Ishikawa (cell line): Measurements from ENCODE around the gene ATG5.

Source experiments
- CEBPB ChIP-seq: IDR thresholded peaks from 2 replicates; pipeline ENCODE4 v1.6.1; 2012
- CREB1 ChIP-seq: IDR thresholded peaks from 2 replicates; pipeline ENCODE4 v1.6.1; 2012; ENCODE audit warnings: low read depth
- EGR1 ChIP-seq: IDR thresholded peaks from 2 replicates; pipeline ENCODE4 v1.6.1; 2012
- EP300 ChIP-seq: IDR thresholded peaks from 2 replicates; pipeline ENCODE4 v1.6.1; 2012; ENCODE audit warnings: borderline replicate concordance
- FOXM1 ChIP-seq: IDR thresholded peaks from 2 replicates; pipeline ENCODE4 v1.6.1; 2012; ENCODE audit warnings: low read depth, borderline replicate concordance
- NFIC ChIP-seq: IDR thresholded peaks from 2 replicates; pipeline ENCODE4 v1.6.1; 2012
- RAD21 ChIP-seq: IDR thresholded peaks from 2 replicates; pipeline ENCODE4 v1.6.1; 2012; ENCODE audit warnings: low read depth
- TAF1 ChIP-seq: IDR thresholded peaks from 2 replicates; pipeline ENCODE4 v1.6.1; 2012; ENCODE audit warnings: low read depth, mild to moderate bottlenecking
- TCF12 ChIP-seq: IDR thresholded peaks from 2 replicates; pipeline ENCODE4 v1.6.1; 2012; ENCODE audit warnings: low read depth
- TEAD4 ChIP-seq: IDR thresholded peaks from 2 replicates; pipeline ENCODE4 v1.6.1; 2012
- YY1 ChIP-seq: IDR thresholded peaks from 2 replicates; pipeline ENCODE4 v1.6.1; 2012; ENCODE audit warnings: low read depth
- ZBTB7A ChIP-seq: IDR thresholded peaks from 2 replicates; pipeline ENCODE4 v1.6.1; 2012; ENCODE audit warnings: low read depth
- TF ChIP-seq, protein P1 (sequence below): IDR thresholded peaks from 2 replicates; pipeline ENCODE4 v1.6.1; 2012
- TF ChIP-seq, protein P2 (sequence below): IDR thresholded peaks from 2 replicates; pipeline ENCODE4 v1.6.1; 2012; ENCODE audit warnings: low read depth, mild to moderate bottlenecking
- TF ChIP-seq, protein P3 (sequence below): IDR thresholded peaks from 2 replicates; pipeline ENCODE4 v1.6.1; 2012

ATG5 gene

DNA sequence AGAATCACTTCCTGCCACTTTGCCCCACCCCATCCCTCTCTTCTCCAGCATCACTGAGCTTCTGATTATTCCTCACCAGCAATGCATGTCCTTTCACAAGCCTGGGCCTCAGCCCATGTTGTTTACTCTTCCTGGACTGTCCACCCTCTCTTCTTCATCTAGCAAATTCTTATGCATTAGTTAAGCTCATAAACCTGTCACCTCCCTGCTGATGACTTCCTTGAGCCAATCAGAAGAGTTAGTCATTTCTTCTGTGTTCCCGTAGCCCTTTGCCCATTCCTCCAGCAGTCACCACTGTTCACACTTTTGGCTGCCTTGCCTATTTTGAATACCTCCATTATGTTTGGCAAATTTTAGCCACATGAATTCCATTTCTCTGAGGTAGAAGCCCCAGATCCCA, 30.8 kb upstream of the ATG5 start:
- TF ChIP-seq ZBTB7A (no peak), YY1 (no peak), TCF12 (no peak), EP300 (no peak), RAD21 (no peak), NFIC (no peak), EGR1 (no peak), TEAD4 (no peak), FOXM1 (no peak), CREB1 (no peak), TAF1 (no peak), CEBPB (no peak)
- TF ChIP-seq, protein P1, sequence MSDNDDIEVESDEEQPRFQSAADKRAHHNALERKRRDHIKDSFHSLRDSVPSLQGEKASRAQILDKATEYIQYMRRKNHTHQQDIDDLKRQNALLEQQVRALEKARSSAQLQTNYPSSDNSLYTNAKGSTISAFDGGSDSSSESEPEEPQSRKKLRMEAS: no peak
- TF ChIP-seq, protein P2, sequence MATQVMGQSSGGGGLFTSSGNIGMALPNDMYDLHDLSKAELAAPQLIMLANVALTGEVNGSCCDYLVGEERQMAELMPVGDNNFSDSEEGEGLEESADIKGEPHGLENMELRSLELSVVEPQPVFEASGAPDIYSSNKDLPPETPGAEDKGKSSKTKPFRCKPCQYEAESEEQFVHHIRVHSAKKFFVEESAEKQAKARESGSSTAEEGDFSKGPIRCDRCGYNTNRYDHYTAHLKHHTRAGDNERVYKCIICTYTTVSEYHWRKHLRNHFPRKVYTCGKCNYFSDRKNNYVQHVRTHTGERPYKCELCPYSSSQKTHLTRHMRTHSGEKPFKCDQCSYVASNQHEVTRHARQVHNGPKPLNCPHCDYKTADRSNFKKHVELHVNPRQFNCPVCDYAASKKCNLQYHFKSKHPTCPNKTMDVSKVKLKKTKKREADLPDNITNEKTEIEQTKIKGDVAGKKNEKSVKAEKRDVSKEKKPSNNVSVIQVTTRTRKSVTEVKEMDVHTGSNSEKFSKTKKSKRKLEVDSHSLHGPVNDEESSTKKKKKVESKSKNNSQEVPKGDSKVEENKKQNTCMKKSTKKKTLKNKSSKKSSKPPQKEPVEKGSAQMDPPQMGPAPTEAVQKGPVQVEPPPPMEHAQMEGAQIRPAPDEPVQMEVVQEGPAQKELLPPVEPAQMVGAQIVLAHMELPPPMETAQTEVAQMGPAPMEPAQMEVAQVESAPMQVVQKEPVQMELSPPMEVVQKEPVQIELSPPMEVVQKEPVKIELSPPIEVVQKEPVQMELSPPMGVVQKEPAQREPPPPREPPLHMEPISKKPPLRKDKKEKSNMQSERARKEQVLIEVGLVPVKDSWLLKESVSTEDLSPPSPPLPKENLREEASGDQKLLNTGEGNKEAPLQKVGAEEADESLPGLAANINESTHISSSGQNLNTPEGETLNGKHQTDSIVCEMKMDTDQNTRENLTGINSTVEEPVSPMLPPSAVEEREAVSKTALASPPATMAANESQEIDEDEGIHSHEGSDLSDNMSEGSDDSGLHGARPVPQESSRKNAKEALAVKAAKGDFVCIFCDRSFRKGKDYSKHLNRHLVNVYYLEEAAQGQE: no peak
- TF ChIP-seq, protein P3, sequence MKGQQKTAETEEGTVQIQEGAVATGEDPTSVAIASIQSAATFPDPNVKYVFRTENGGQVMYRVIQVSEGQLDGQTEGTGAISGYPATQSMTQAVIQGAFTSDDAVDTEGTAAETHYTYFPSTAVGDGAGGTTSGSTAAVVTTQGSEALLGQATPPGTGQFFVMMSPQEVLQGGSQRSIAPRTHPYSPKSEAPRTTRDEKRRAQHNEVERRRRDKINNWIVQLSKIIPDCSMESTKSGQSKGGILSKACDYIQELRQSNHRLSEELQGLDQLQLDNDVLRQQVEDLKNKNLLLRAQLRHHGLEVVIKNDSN: no peak

DNA sequence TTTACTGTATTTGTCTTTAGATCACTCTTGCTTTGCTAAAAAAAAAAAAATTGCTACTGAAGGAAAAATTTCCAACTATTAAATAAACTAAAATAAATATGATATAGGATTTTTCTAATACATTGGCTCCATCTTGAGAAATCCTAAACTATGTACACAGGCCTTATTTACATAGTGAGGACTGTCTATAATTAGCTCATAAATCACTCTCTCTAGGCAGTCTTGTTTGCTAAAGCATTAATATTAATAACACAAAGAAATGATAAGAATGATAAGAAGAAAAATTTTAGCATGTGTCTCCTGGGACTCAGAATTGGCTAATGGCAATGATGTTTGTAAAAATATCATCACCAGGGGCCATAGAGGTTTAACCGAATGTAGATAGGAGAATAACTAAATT, 21.7 kb upstream of the ATG5 start:
- TF ChIP-seq FOXM1 (no peak), RAD21 (no peak), TEAD4 (no peak), ZBTB7A (no peak)
- TF ChIP-seq, protein P1: no peak
- TF ChIP-seq, protein P3: no peak

DNA sequence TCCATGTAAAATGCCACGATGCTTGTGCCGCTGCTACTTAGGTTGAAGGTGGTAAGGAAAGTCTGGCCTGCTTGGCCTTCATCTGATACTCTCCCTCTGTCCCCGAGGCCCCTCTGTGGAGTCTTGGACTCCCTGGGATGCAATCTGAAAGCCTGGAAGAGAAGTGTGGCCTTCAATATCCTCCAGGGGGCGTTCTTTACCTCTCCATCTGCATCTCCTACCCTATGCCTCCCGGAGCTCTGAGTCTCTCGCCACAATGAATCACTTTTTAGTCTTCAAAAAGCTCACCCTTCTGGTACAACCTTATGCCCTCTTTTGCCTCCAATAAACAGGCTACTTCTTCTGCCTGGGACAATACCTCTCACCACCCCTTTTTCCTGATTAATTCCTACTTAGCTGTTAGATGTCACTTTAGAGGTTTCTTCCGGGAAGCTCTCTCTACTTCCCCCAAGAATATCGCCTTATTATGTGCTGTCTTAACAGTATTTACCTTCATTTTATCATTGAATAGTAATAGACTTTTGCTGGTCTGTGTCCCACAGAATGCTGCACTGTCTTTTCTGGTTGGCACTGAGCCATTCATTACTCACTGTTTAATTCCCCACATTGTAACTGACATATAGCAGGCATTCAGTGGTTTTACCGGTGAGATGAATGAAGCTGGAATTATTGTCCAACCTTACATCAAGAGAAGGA, 13.9 kb upstream of the ATG5 start:
- peak; percentile 76 for TF ChIP-seq RAD21
- no peak for TF ChIP-seq TCF12

DNA sequence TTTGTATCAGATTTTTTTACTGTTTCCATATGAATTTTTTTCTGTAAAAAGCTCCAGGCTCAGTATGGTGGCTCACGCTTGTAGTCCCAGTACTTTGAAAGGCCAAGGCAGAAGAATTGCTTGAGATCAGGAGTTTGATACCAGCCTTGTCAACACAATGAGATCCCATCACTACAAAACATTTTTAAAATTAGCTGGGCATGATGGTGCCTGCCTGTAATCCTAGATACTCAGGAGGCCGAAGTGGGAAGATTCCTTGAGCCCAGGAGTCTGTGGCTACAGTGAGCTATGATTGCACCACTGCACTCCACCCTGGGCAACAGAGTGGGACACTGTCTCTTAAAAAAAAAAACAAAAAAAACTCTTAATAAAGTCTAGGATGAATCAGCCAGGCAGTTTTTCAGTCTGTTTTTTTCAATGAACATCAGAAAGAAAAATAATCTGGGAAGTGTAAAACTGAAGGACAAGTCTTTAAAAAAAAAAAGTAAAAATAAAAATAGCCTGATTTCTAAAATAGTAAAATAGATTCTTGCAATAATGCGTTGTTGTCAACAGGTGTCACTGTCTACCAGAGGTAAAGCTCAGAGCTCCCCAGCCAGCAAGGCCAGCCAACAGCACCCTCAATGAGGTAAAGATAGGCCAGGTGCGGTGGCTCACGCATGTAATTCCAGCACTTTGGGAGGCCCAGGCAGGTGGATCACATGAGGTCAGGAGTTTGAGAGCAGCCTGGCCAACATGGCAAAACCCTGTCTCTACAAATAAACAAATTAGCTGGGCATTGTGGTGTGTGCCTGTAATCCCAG, 9.3 kb upstream of the ATG5 start:
- TF ChIP-seq ZBTB7A (no peak), RAD21 (peak; percentile 87), TCF12 (no peak)
- TF ChIP-seq, protein P1: no peak

DNA sequence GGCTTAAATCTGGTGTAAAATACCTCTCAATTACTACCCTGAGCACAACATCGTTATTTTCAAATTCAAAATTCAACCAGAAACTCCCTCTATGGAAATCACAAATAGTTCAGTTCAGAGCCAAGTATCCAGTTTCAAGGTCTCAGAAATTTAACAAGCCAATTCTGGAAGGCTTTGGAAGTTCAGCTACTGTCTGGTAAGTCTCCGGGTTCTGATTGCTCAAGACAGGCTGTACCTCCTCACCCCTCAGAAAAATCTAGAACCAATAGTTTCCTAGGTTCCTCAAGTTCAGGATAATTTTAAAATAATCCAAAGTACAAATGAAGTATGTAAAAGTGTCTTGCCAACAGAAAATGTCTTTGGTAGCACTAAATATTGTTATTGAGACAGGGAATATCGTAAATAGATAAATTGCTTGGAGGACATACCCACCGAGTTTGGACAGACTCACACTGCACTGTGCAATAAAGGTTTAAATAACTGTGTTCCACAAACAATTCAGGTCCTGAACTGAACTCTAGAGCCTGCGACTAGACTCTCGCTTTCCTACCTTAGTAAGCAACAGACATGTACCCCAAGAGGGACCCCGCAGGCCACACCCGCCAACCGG, 729 bp downstream of the ATG5 start:
- no peak for TF ChIP-seq NFIC
- no peak for TF ChIP-seq YY1
- TF ChIP-seq TCF12: no peak
- TF ChIP-seq CEBPB: 0 out of 2 replicates have a peak, but pooled peaks have one; percentile 22

DNA sequence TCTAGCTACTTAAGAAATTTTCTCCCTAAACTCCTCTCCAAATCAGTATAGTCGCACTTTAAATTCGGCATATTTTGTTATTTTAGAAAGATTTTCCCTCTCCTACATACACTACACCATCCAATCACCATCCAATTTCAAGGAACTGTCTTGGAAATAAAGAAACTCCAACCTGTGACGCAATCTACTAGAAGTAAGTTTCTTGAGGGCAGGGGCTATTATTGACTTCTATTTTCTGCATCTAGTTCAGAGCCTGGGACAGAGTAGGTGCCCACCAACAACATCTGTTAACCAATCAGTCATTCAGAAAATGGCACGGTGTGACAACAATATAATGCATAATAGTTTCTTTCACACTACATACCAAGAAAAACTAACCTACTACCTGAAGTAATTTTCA, 3.6 kb downstream of the ATG5 start:
- no peak for TF ChIP-seq EP300
- TF ChIP-seq YY1: no peak
- no peak for TF ChIP-seq NFIC
- TF ChIP-seq, protein P2: no peak
- no peak for TF ChIP-seq RAD21
- no peak for TF ChIP-seq ZBTB7A
- no peak for TF ChIP-seq CREB1
- TF ChIP-seq TEAD4: no peak
- TF ChIP-seq, protein P1: no peak
- TF ChIP-seq, protein P3: no peak
- no peak for TF ChIP-seq EGR1
- no peak for TF ChIP-seq CEBPB
- TF ChIP-seq TCF12: no peak
- no peak for TF ChIP-seq TAF1
- no peak for TF ChIP-seq FOXM1
